GM23338 (cell line): ENCODE results near the gene KCTD21. TPM values are rescaled to one million over a fixed set of nuclear protein-coding genes. Genes with fewer than 3 reads are reported as not detected.

ENCODE experiments used
- ATAC-seq: fragments of 200-7000 bp; cut with Tn5 transposase; 3 replicates; pipeline ENCODE4 v1.9.1; 2020
- DNase-seq: peaks from one replicate; pipeline ENCODE4 v3.0.0-alpha.2; 2015; ENCODE audit warnings: low spot score
- H2AFZ ChIP-seq: fragments of 200-600 bp; sonication (generic); 2 replicates; pipeline ENCODE4 v1.8.0; 2016; ENCODE audit warnings: antibody characterized with exemption, mild to moderate bottlenecking, moderate library complexity
- H3F3A ChIP-seq: fragments of 200-600 bp; sonication (generic); replicated peaks from 2 replicates; pipeline ENCODE4 v1.8.0; 2017; ENCODE audit warnings: antibody characterized with exemption, mixed run types, low read depth
- H3K27ac ChIP-seq: fragments of 200-600 bp; sonication (generic); 2 replicates; pipeline ENCODE4 v1.6.1; 2016; ENCODE audit warnings: low read depth
- H3K27me3 ChIP-seq: fragments of 200-600 bp; sonication (generic); 2 replicates; pipeline ENCODE4 v1.8.0; 2016; ENCODE audit warnings: mild to moderate bottlenecking, mixed run types, moderate library complexity; ENCODE audit not compliant: insufficient read depth
- H3K36me3 ChIP-seq: fragments of 200-600 bp; sonication (generic); 2 replicates; pipeline ENCODE4 v1.8.0; 2016; ENCODE audit warnings: mild to moderate bottlenecking; ENCODE audit not compliant: insufficient read depth
- H3K4me1 ChIP-seq: fragments of 200-600 bp; sonication (generic); 2 replicates; pipeline ENCODE4 v1.8.0; 2016; ENCODE audit warnings: mild to moderate bottlenecking, moderate library complexity; ENCODE audit not compliant: insufficient read depth
- H3K4me2 ChIP-seq: fragments of 200-600 bp; sonication (generic); 2 replicates; pipeline ENCODE4 v1.7.1; 2017; ENCODE audit warnings: mixed run types
- H3K4me3 ChIP-seq: fragments of 200-600 bp; sonication (generic); 2 replicates; pipeline ENCODE4 v1.6.1; 2016; ENCODE audit warnings: mixed run types
- H3K79me2 ChIP-seq: fragments of 200-600 bp; sonication (generic); replicated peaks from 2 replicates; pipeline ENCODE4 v1.8.0; 2017; ENCODE audit warnings: mild to moderate bottlenecking; ENCODE audit not compliant: insufficient read depth
- H3K9me2 ChIP-seq: fragments of 200-600 bp; sonication (generic); 2 replicates; pipeline ENCODE4 v1.8.0; 2017; ENCODE audit not compliant: insufficient read depth
- H4K20me1 ChIP-seq: fragments of 200-600 bp; sonication (generic); replicated peaks from 2 replicates; pipeline ENCODE4 v1.8.0; 2017; ENCODE audit warnings: mild to moderate bottlenecking; ENCODE audit not compliant: insufficient read depth
- H3K27ac Mint-ChIP-seq: 2 replicates; pipeline ENCODE4 v1.8.0; 2020; ENCODE audit warnings: inconsistent platforms, mild to moderate bottlenecking, moderate library complexity, mixed read lengths
- H3K27me3 Mint-ChIP-seq: 3 replicates; pipeline ENCODE4 v1.8.0; 2022; ENCODE audit warnings: low read depth, mild to moderate bottlenecking, moderate library complexity, mixed read lengths, inconsistent platforms; ENCODE audit not compliant: insufficient read depth, poor library complexity
- H3K36me3 Mint-ChIP-seq: 3 replicates; pipeline ENCODE4 v1.8.0; 2021; ENCODE audit warnings: low read depth, mild to moderate bottlenecking, inconsistent platforms, moderate library complexity, mixed read lengths
- H3K4me1 Mint-ChIP-seq: 3 replicates; pipeline ENCODE4 v1.8.0; 2020; ENCODE audit warnings: mild to moderate bottlenecking, inconsistent platforms, mixed read lengths
- H3K4me3 Mint-ChIP-seq: 3 replicates; pipeline ENCODE4 v1.8.0; 2021; ENCODE audit warnings: moderate library complexity, mild to moderate bottlenecking, inconsistent platforms, mixed read lengths
- H3K9me3 Mint-ChIP-seq: 3 replicates; pipeline ENCODE4 v1.8.0; 2020; ENCODE audit warnings: moderate library complexity, mild to moderate bottlenecking, inconsistent platforms, mixed read lengths
- CREB1 ChIP-seq: fragments of 250-450 bp; sonication (Bioruptor Pico); IDR thresholded peaks from 2 replicates; pipeline ENCODE4 v1.5.0; 2020; ENCODE audit warnings: low read depth, mild to moderate bottlenecking, moderate library complexity
- EZH2 ChIP-seq: fragments of 200-600 bp; sonication (generic); IDR thresholded peaks from one replicate; pipeline ENCODE4 v1.8.0; 2017; ENCODE audit warnings: antibody characterized with exemption, mild to moderate bottlenecking, low read depth; ENCODE audit not compliant: unreplicated experiment
- EZH2phosphoT487 ChIP-seq: fragments of 200-600 bp; sonication (generic); IDR thresholded peaks from one replicate; pipeline ENCODE4 v1.8.1; 2018; ENCODE audit warnings: antibody characterized with exemption; ENCODE audit not compliant: unreplicated experiment
- JUNB ChIP-seq: IDR thresholded peaks from one replicate; pipeline ENCODE4 v1.6.1; 2016; ENCODE audit warnings: antibody characterized with exemption; ENCODE audit not compliant: unreplicated experiment
- NANOG ChIP-seq: IDR thresholded peaks from 2 replicates; pipeline ENCODE4 v1.6.1; 2016; ENCODE audit warnings: antibody characterized with exemption, borderline replicate concordance
- POLR2AphosphoS5 ChIP-seq: IDR thresholded peaks from 2 replicates; pipeline ENCODE4 v1.6.1; 2016; ENCODE audit warnings: antibody characterized with exemption, low read depth
- ZNF114 ChIP-seq: fragments of 250-450 bp; sonication (Bioruptor Pico); IDR thresholded peaks from 2 replicates; pipeline ENCODE4 v1.5.0; 2020; ENCODE audit warnings: mild to moderate bottlenecking, moderate library complexity
- ZNF331 ChIP-seq: fragments of 250-450 bp; sonication (Bioruptor Pico); IDR thresholded peaks from 2 replicates; pipeline ENCODE4 v1.5.0; 2020; ENCODE audit warnings: low read depth, mild to moderate bottlenecking, moderate library complexity
- ZNF462 ChIP-seq: fragments of 250-450 bp; sonication (Bioruptor Pico); IDR thresholded peaks from 2 replicates; pipeline ENCODE4 v1.5.0; 2020; ENCODE audit warnings: mild to moderate bottlenecking, moderate library complexity
- polyA plus RNA-seq: library from polyadenylated mRNA; unstranded; fragments of >200 nt; fragmentation: Nextera tagmentation; extraction: Ambion mirVana; gene quantifications from 2 replicates; pipeline ENCODE4 v1.2.1, GENCODE V29; 2016
- total RNA-seq: library from RNA; depleted of rRNA; stranded (reverse); fragments of >200 nt; shearing (Covaris generic); gene quantifications from 2 replicates; pipeline ENCODE4 v1.2.3, GENCODE V29; 2014
- TF ChIP-seq, protein P1 (sequence below): IDR thresholded peaks from 2 replicates; pipeline ENCODE4 v1.6.1; 2016; ENCODE audit warnings: antibody characterized with exemption
- TF ChIP-seq, protein P2 (sequence below): IDR thresholded peaks from one replicate; pipeline ENCODE4 v1.6.1; 2018; ENCODE audit warnings: antibody characterized with exemption; ENCODE audit not compliant: unreplicated experiment
- TF ChIP-seq, protein P3 (sequence below), 2 experiments: fragments of 200-600 bp in 1 of 2; sonication (generic) in 1 of 2; conservative IDR thresholded peaks; 2 replicates each; pipeline versions ENCODE4 v1.5.1 to v1.6.1; 2016 to 2017; ENCODE audit warnings: antibody characterized with exemption in 2 of 2, low read depth in 2 of 2, mild to moderate bottlenecking in 2 of 2, moderate library complexity in 1 of 2

KCTD21 gene
- total and polyA plus RNA-seq, 2 experiments from 2014 or later, result 1.0 to 3.7 TPM

- TF ChIP-seq, protein P1, sequence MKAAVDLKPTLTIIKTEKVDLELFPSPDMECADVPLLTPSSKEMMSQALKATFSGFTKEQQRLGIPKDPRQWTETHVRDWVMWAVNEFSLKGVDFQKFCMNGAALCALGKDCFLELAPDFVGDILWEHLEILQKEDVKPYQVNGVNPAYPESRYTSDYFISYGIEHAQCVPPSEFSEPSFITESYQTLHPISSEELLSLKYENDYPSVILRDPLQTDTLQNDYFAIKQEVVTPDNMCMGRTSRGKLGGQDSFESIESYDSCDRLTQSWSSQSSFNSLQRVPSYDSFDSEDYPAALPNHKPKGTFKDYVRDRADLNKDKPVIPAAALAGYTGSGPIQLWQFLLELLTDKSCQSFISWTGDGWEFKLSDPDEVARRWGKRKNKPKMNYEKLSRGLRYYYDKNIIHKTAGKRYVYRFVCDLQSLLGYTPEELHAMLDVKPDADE, result no peak
- no peak for TF ChIP-seq NANOG
- TF ChIP-seq EZH2phosphoT487, result no peak
Observed at GRCh38 chr11:78224506-78224905, 36.1 kb upstream of the KCTD21 start (continued).

- no peak overlapping the region for H3K27ac Mint-ChIP-seq
- H3K4me1 Mint-ChIP-seq, result no peaks in the 10 kb centered on the region; the same call in 2 of the 3 replicates
- TF ChIP-seq POLR2AphosphoS5, result no peak
- no peak for TF ChIP-seq ZNF114
- no peak for TF ChIP-seq EZH2phosphoT487
- TF ChIP-seq ZNF331 (CRISPR knock-in tag), result no peak
- no peak for TF ChIP-seq ZNF462 (CRISPR knock-in tag)
- TF ChIP-seq, protein P2, sequence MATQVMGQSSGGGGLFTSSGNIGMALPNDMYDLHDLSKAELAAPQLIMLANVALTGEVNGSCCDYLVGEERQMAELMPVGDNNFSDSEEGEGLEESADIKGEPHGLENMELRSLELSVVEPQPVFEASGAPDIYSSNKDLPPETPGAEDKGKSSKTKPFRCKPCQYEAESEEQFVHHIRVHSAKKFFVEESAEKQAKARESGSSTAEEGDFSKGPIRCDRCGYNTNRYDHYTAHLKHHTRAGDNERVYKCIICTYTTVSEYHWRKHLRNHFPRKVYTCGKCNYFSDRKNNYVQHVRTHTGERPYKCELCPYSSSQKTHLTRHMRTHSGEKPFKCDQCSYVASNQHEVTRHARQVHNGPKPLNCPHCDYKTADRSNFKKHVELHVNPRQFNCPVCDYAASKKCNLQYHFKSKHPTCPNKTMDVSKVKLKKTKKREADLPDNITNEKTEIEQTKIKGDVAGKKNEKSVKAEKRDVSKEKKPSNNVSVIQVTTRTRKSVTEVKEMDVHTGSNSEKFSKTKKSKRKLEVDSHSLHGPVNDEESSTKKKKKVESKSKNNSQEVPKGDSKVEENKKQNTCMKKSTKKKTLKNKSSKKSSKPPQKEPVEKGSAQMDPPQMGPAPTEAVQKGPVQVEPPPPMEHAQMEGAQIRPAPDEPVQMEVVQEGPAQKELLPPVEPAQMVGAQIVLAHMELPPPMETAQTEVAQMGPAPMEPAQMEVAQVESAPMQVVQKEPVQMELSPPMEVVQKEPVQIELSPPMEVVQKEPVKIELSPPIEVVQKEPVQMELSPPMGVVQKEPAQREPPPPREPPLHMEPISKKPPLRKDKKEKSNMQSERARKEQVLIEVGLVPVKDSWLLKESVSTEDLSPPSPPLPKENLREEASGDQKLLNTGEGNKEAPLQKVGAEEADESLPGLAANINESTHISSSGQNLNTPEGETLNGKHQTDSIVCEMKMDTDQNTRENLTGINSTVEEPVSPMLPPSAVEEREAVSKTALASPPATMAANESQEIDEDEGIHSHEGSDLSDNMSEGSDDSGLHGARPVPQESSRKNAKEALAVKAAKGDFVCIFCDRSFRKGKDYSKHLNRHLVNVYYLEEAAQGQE, result no peak
- TF ChIP-seq, protein P3, sequence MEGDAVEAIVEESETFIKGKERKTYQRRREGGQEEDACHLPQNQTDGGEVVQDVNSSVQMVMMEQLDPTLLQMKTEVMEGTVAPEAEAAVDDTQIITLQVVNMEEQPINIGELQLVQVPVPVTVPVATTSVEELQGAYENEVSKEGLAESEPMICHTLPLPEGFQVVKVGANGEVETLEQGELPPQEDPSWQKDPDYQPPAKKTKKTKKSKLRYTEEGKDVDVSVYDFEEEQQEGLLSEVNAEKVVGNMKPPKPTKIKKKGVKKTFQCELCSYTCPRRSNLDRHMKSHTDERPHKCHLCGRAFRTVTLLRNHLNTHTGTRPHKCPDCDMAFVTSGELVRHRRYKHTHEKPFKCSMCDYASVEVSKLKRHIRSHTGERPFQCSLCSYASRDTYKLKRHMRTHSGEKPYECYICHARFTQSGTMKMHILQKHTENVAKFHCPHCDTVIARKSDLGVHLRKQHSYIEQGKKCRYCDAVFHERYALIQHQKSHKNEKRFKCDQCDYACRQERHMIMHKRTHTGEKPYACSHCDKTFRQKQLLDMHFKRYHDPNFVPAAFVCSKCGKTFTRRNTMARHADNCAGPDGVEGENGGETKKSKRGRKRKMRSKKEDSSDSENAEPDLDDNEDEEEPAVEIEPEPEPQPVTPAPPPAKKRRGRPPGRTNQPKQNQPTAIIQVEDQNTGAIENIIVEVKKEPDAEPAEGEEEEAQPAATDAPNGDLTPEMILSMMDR (conservative IDR thresholded peaks at IDR 0.05; ENCODE audit: low read depth in 2 of 2), result no peak
- TF ChIP-seq CREB1 (CRISPR knock-in tag), result no peak
- no peak for TF ChIP-seq EZH2
- TF ChIP-seq JUNB, result no peak
Observed at GRCh38 chr11:78223320-78223954, 35.0 kb upstream of the KCTD21 start.

More at GRCh38 chr11:78223320-78223954, 35.0 kb upstream of the KCTD21 start:
- no peak overlapping the region for H3K4me3 ChIP-seq
- H3K27me3 ChIP-seq, result no peaks in the 10 kb centered on the region
- peaks cover 12% of the 10 kb centered on the region; the same call in 1 of the 3 replicates for H3K36me3 Mint-ChIP-seq
- H3K27ac ChIP-seq, result no peak overlapping the region
- ATAC-seq (no peak), DNase-seq (no peak)
- no peak overlapping the region for H2AFZ ChIP-seq
- peaks cover 4% of the 10 kb centered on the region for H3K27me3 Mint-ChIP-seq
- H3K79me2 ChIP-seq, result no peaks in the 10 kb centered on the region
- H3K4me1 ChIP-seq, result no peaks in the 10 kb centered on the region
- no peak overlapping the region for H3K4me3 Mint-ChIP-seq
- H4K20me1 ChIP-seq, result no peaks in the 10 kb centered on the region
- H3K4me2 ChIP-seq, result no peak overlapping the region
- H3K36me3 ChIP-seq, result no peaks in the 10 kb centered on the region
- no peaks in the 10 kb centered on the region for H3K9me2 ChIP-seq
- H3K9me3 Mint-ChIP-seq, result no peaks in the 10 kb centered on the region; the same call in 2 of the 3 replicates
- no peaks in the 10 kb centered on the region for H3F3A ChIP-seq
